Osteocyte (in vitro differentiated cells): ENCODE data around the gene TUBA1C. TPM values are rescaled to one million over a fixed set of nuclear protein-coding genes. Genes with fewer than 3 reads are reported as not detected.

Experiments
- DNase-seq: peaks from one replicate; pipeline ENCODE4 v3.0.0; 2021; ENCODE audit warnings: mixed read lengths; ENCODE audit not compliant: unreplicated experiment; ENCODE audit errors: extremely low spot score
- H3K27ac Mint-ChIP-seq: one replicate; pipeline ENCODE4 v1.8.0; 2021; ENCODE audit warnings: mild to moderate bottlenecking, mixed read lengths; ENCODE audit not compliant: unreplicated experiment
- H3K27me3 Mint-ChIP-seq: one replicate; pipeline ENCODE4 v1.8.0; 2021; ENCODE audit warnings: mixed read lengths; ENCODE audit not compliant: unreplicated experiment
- H3K36me3 Mint-ChIP-seq: one replicate; pipeline ENCODE4 v1.8.0; 2021; ENCODE audit warnings: mixed read lengths; ENCODE audit not compliant: unreplicated experiment
- H3K4me1 Mint-ChIP-seq: one replicate; pipeline ENCODE4 v1.8.0; 2021; ENCODE audit warnings: mixed read lengths; ENCODE audit not compliant: unreplicated experiment
- H3K4me3 Mint-ChIP-seq: one replicate; pipeline ENCODE4 v1.8.0; 2021; ENCODE audit warnings: mild to moderate bottlenecking, moderate library complexity, mixed read lengths; ENCODE audit not compliant: unreplicated experiment
- H3K9me3 Mint-ChIP-seq: one replicate; pipeline ENCODE4 v1.8.0; 2021; ENCODE audit warnings: mixed read lengths; ENCODE audit not compliant: unreplicated experiment
- CTCF ChIP-seq: fragments of 200-600 bp; sonication (generic); IDR thresholded peaks from 2 replicates; pipeline ENCODE4 v1.5.0; 2021; ENCODE audit warnings: antibody characterized with exemption, mild to moderate bottlenecking, moderate library complexity
- total RNA-seq: library from RNA; stranded (reverse); gene quantifications from 2 replicates; pipeline ENCODE4 v1.2.1, GENCODE V29; 2021

TUBA1C gene
- total RNA-seq, 1 donor from 2014 or later, result 142 TPM

DNA sequence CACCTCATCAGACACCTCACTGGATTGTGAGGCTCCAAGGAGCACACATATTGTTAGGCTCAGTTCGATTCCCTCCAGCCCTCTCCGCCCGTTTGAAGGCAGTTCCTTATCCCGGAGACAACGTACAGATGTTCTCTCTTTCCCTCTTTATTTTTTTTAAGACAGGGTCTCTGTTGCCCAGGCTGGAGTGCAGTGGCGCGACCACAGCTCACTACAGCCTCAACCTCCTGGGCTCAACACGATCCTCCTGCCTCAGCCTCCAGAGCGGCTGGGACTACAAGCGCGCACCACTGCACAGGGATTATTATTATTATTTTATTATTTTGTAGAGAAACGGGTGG, 57.5 kb downstream of the TUBA1C start:
- DNase-seq, result no peak
- Mint-ChIP-seq H3K9me3 (no peaks in the 10 kb centered on the region), H3K27ac (peak overlapping the region; percentile 89), H3K27me3 (no peaks in the 10 kb centered on the region), H3K4me1 (peaks cover 19% of the 10 kb centered on the region), H3K36me3 (no peaks in the 10 kb centered on the region), H3K4me3 (peak overlapping the region; percentile 99)
- no peak for TF ChIP-seq CTCF

DNA sequence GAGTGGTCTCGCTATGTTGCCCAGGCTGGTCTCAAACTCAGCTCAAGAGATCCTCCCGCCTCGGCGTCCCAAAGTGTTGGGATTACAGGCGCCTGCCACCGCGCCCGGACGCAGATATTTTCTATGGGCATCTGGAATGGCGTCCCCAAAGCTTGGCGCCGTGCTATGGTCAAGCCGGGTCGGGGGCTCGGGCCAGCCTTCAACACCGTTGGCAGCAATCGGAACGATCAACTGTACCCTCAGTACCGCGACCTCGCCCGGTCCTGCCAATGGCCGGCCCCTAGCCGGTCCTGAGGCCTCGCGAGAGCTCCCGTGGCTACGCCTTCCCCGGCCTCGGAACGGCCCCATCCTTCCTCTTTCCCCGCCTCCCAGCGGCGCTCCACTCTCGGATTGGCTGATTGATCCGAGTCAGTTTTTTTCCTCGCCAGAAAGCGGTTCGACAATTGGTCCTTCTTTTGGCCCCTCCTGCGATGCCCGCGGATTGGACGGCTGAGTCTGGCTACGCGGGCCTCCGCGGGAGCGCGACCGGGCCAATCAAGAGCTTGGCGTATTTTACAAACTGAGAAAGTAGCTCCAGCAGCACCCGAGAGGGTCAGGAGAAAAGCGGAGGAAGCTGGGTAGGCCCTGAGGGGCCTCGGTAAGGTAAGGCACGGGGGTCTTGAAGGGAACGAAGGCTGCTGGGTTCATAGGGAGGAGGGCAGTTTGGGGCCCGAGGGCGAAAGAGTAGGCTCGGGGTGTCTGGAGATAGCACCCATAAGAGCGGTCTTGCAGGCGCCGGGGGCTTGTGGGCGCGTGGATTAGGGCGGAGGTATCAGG, 58.0 kb downstream of the TUBA1C start, which contains the start of gene TROAP:
TSS of gene TROAP (plus strand) at position 548 of the 816 bp plus-strand sequence. CDS start 354 bp downstream, outside the sequence.
- Mint-ChIP-seq H3K36me3 (no peaks in the 10 kb centered on the region), H3K27ac (peak within 1 kb of the TSS; percentile 89), H3K4me3 (peak within 1 kb of the TSS; percentile 99), H3K9me3 (no peaks in the 10 kb centered on the region), H3K4me1 (peaks cover 19% of the 10 kb centered on the region), H3K27me3 (no peaks in the 10 kb centered on the region)
- DNase-seq, result peak; percentile 99
- TF ChIP-seq CTCF, result no peak

DNA sequence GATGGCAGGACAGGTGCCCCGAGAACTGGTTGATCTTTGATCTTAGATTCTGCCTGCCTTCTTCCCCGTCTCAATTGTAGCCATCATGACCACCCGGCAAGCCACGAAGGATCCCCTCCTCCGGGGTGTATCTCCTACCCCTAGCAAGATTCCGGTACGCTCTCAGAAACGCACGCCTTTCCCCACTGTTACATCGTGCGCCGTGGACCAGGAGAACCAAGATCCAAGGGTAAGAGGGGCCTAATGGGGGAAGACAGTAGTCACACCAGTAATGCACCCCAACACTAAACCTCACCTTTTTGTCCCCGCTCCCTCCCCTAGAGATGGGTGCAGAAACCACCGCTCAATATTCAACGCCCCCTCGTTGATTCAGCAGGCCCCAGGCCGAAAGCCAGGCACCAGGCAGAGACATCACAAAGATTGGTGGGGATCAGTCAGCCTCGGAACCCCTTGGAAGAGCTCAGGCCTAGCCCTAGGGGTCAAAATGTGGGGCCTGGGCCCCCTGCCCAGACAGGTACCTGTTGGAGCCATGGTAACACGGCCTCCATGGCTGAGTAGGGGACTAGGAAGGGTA, 58.7 kb downstream of the TUBA1C start:
- no peak for DNase-seq
- H3K9me3 Mint-ChIP-seq, result no peaks in the 10 kb centered on the region
- TF ChIP-seq CTCF, result no peak
- H3K27ac Mint-ChIP-seq, result no peak overlapping the region
- peak overlapping the region; percentile 99 for H3K4me3 Mint-ChIP-seq
- H3K4me1 Mint-ChIP-seq, result peaks cover 19% of the 10 kb centered on the region
- H3K36me3 Mint-ChIP-seq, result no peaks in the 10 kb centered on the region
- H3K27me3 Mint-ChIP-seq, result no peaks in the 10 kb centered on the region

Other genes starting within 250 kb of the TUBA1C start
- gene PRKAG1, start 246.3 kb upstream of the TUBA1C start, total RNA-seq, result 75.6 and 80.6 TPM in 2 replicates
- 91.2 and 97.5 TPM in 2 replicates for gene KMT2D, start 204.3 kb upstream of the TUBA1C start, total RNA-seq
- 0.86 and 1.2 TPM in 2 replicates for gene RHEBL1, start 195.1 kb upstream of the TUBA1C start, total RNA-seq
- gene DHH, start 170.3 kb upstream of the TUBA1C start, total RNA-seq, result 0.13 TPM in 1 of 2 replicates, not detected in the other
- gene LMBR1L, start 154.2 kb upstream of the TUBA1C start, total RNA-seq, result 85.2 and 86.1 TPM in 2 replicates
- gene TUBA1B, start 133.7 kb upstream of the TUBA1C start, total RNA-seq, result 497 and 503 TPM in 2 replicates
- gene TUBA1A, start 76.0 kb upstream of the TUBA1C start, total RNA-seq, result 466 and 471 TPM in 2 replicates
- not detected in 2 replicates for gene PRPH, start 30.1 kb downstream of the TUBA1C start, total RNA-seq
- gene TROAP, start 58.2 kb downstream of the TUBA1C start, total RNA-seq, result 8.0 and 9.6 TPM in 2 replicates
- gene C1QL4, start 72.1 kb downstream of the TUBA1C start, total RNA-seq, result 0.16 TPM in 1 of 2 replicates, not detected in the other
- gene DNAJC22, start 81.8 kb downstream of the TUBA1C start, total RNA-seq, result 0.55 and 0.99 TPM in 2 replicates
- gene SPATS2, start 102.4 kb downstream of the TUBA1C start, total RNA-seq, result 25.2 and 25.6 TPM in 2 replicates